Testis (tissue), 2 donors: Measurements from ENCODE around the gene MET.

Experiments used
- POLR2A ChIP-seq: fragments of 450-650 bp; IDR thresholded peaks from one replicate; pipeline ENCODE4 v1.6.1; 2017; ENCODE audit warnings: antibody characterized with exemption, mild to moderate bottlenecking, moderate library complexity
- TF ChIP-seq, protein P1 (sequence below), 3 experiments: fragments of 450-650 bp in 2 of 3; fragments of 200-600 bp in 1 of 3; sonication (generic) in 1 of 3; IDR thresholded peaks; one replicate each; pipeline ENCODE4 v1.5.1; 2016 to 2019; ENCODE audit warnings: antibody characterized with exemption in 3 of 3, mild to moderate bottlenecking in 2 of 3, moderate library complexity in 1 of 3

DNA sequence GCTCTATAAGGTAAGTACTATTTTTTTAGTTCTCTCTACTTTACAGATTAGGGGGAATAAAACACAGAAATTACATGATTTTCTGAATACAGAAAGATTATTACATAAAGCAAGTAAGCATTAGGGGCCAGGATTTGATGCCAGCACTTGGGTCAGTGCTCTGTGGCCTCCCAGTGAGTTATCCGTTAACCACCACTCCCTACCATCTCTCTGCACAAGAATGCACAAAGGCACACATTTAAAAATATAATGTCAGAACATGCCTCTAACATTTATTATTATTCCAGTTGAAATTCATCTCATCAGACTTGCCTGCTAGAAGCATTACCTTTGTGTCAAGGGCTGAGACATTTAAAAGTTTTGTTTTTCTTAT is 59.0 kb downstream of the MET start:
- TF ChIP-seq, protein P1, sequence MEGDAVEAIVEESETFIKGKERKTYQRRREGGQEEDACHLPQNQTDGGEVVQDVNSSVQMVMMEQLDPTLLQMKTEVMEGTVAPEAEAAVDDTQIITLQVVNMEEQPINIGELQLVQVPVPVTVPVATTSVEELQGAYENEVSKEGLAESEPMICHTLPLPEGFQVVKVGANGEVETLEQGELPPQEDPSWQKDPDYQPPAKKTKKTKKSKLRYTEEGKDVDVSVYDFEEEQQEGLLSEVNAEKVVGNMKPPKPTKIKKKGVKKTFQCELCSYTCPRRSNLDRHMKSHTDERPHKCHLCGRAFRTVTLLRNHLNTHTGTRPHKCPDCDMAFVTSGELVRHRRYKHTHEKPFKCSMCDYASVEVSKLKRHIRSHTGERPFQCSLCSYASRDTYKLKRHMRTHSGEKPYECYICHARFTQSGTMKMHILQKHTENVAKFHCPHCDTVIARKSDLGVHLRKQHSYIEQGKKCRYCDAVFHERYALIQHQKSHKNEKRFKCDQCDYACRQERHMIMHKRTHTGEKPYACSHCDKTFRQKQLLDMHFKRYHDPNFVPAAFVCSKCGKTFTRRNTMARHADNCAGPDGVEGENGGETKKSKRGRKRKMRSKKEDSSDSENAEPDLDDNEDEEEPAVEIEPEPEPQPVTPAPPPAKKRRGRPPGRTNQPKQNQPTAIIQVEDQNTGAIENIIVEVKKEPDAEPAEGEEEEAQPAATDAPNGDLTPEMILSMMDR (IDR thresholded peaks at IDR 0.05), result no peak
- no peak for TF ChIP-seq POLR2A
